Measurements from ENCODE around the gene ATG7.
"Not testable (repeated sequence)": the region's sequence is repeated elsewhere in the genome, so short reads cannot be mapped to it uniquely, and the experiment has no call there.

ATG7 gene

DNA sequence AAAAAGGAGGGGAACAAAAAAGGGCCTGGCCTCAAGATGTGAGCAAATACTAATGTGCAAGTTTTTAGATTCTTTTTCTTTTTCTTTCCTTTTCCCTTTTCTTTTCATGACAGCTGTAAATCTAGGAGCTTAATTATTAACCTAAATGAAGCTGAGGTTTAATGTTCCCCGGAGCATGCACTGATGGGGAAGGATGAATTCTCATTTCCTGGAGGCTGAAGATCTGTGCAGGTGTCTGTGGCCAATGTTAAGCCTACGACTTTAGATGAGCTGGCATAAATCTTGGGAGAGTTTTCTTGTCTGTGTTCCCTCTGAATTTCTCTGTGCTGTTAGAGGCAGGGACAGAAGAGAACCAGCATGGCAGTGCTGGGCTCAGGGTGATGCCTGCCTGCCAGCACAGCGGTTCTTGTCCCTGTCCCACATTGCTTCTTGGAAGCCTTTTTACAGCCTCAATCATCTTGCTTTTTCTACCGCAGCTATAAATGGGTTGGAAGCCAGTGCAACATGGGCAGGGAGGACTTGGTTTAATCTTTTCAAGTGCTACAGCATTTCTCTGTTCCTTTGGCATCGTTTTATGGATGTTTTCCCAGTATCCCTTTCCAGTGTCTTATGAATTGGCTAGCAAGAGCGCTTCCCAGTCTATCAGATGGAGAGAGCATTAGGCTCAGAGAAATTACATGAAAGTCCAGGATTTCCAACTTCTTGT, 119.1 kb downstream of the ATG7 start:
- DNase-seq: no peak

DNA sequence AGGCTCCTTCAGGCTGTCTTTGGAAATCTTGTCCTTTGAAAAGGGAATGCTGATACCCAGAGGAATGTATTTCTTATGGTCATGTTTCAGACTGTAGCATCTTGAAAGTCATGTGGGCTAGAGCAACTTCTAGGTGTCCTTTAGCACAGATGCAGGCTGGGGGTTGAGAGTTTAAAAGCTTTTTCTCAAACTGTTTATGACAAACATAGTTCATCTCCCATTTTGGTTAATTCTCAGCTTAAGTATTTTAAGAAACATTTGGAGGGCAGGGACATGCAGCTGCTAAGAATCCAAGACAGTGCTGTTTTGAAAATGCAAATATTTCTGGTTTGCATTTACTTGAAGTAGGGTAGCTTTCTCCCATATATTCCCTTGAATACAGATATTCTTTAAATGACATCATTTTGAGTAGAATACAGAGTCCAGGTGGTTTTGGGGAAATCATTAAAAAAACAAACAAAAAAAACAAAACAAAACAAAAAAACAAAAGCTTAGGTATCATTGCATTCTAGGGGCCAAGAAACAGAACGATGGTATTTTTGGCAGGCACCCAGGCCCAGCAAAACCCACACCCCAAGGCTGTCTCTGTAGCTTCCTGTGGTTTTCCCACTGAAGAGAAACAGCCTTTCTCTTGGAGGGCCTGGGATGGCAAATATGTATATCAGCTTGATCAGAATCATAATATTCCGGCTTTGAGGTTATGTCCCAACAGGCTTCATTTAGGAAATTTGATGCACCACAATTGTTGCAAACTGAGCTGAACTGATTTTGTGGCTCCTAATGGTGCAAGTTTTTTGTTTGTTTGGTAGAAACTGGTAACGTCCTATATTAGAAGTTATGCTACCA, 120.0 kb downstream of the ATG7 start:
- peak; percentile 89 for DNase-seq

DNA sequence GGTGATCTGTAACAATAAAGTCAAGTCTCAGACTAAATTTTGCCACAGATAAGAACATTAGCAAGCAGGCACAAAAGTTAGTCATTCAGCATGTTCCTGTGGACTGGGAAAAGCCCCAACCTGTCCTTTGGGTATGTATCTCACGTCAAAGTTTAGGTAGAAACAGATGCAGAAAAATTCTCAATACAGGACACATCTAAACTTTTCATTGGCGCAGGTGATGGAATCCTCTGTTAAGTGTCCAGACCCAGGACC, 120.6 kb downstream of the ATG7 start:
- no peak for DNase-seq

GRCh38 chr3:11393401-11393800, 121.2 kb downstream of the ATG7 start:
- no peak for DNase-seq

GRCh38 chr3:11394392-11394791, 122.2 kb downstream of the ATG7 start:
- DNase-seq: no peak

DNA sequence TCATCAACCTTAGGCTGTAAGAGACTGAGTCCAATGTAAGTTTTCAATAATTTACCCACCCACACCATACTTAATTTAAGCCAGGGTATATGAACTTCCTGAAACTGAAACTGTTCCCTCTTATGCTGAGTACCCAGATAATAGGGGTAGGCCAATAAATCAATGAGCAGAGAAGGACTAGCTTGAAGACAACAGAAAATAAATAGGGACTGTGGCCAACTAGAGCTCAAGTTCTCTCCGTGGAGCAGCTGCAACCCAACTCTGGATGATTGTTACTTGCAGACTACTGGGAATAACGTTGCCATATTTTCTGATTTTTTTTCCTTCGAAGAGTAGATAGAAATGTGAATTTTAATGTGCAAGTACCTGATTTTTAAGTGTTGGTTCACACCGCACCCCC, 128.0 kb downstream of the ATG7 start:
- DNase-seq: no peak

- DNase-seq: no peak
These were observed 129.2 kb downstream of the ATG7 start for GRCh38 chr3:11401434-11401833.

- DNase-seq: no peak
These were observed 133.1 kb downstream of the ATG7 start for GRCh38 chr3:11405323-11405722.

GRCh38 chr3:11407644-11408043, 135.4 kb downstream of the ATG7 start:
- no peak for DNase-seq

DNA sequence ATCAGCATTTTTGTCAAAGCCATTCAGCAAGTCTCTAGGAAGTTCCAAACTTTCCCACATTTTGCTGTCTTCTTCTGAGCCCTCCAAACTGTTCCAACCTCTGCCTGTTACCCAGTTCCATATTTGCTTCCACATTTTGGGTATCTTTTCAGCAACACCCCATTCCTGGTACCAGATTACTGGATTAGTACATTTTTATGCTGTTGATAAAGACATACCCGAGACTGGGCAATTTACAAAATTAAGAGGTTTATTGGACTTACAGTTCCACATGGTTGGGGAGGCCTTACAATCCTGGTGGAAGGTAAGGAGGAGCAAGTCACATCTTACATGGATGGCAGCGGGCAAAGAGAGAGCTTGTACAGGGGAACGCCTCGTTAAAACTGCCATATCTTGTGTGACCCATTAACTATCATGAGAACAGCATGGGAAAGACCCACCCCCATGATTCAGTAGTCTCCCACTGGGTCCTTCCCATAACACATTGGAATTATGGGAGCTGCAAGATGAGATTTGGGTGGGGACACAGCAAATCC, 136.2 kb downstream of the ATG7 start:
- DNase-seq: not testable (repeated sequence)

DNA sequence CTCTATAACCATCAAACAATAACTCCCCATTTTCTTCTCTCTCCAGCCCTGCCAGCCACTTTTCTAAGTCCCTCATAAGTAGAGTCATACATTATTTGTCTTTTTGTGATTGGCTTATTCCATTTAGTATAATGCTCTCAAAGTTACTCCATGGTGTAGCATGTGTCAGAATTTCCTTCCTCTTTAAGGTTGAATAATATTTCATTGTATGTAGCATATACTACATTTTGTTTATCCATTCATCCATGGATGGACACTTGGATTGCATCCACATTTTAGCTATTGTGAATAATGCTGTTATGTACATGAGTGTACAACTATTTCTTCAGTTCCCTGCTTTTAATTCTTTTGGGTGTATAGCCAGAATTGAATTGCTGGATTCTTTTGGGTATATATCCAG, 138.4 kb downstream of the ATG7 start:
- DNase-seq: no peak

DNA sequence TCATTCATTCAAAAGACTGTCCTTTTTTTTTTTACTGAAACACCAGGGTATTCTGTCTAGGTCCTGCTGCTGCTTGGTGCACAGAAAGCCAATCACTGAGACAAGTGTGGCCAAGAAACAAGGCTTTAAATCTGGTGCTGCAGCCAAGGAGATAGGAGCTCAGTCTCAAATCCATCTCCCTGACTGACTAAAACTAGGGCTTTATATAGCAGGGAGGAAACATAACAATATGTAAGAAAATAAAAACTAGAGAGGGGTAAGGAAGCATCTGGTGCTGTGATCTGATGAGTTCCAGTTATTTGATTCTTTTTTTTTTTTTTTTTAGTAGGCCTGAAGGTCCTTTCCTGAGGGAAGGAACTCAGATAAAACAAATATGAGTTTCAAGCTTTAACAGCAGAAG, 139.8 kb downstream of the ATG7 start:
- no peak for DNase-seq

- no peak for DNase-seq
These were observed 140.9 kb downstream of the ATG7 start for GRCh38 chr3:11413071-11413470.

- no peak for DNase-seq
These were observed 142.9 kb downstream of the ATG7 start for GRCh38 chr3:11415099-11415498.

DNA sequence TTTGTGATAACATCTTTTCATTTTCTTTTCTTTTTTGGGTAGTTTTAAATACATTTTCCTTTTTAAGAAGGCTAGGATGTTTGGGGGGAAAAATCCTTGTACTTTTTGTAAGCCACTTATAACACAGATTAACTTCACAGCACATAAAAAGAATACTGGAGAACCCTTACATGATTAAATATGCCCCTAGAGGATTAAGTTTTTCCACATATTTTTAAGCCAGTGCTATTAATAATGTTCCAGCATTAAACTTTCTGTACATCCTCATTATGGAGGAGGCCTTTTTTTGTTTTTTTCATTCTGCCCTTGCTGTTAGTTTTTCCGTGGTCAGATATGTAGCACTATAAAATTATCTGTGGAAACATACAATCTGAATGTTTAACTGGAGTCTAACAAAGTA, 147.9 kb downstream of the ATG7 start:
- DNase-seq: no peak

- DNase-seq: no peak
These were observed 150.1 kb downstream of the ATG7 start for GRCh38 chr3:11422291-11422690.

GRCh38 chr3:11423868-11424267, 151.7 kb downstream of the ATG7 start:
- no peak for DNase-seq

DNA sequence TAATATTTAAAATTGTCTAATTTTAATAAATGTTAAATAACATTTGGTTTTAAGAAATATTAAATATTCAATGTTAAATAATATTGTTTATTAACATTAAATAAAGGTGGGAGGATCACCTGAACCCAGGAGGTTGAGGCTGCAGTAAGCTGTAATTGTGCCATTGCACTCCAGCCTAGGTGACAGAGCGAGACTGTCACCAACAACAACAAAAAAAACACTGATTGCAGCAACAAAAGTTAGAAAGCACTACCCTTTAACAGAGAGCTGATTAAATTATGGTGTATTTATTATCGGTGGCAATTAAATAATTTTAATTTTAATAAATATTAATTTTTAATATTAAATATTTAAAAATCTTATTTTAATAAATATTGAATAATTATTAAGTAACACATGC, 152.1 kb downstream of the ATG7 start:
- no peak for DNase-seq

GRCh38 chr3:11430207-11430606, 158.0 kb downstream of the ATG7 start:
- no peak for DNase-seq

DNA sequence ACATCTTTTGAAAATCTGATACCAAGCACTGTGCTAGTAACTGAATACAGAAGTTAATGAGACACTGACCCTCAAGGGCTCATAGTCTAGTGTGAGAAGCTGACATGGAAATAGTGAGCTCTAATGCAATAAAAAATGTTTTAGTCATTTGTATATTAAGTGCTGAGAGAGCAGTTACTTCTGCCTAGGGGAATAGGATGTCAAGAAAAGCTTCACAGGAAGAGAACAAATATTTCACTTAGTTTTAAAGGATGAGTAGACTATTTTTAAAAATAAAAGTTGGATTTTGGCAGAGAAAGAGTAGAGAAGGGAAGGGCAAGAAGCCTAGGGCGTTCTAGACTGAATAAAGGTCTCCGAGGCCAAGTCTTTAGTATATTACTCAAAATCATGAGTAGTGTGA, 158.4 kb downstream of the ATG7 start:
- no peak for DNase-seq

GRCh38 chr3:11431319-11431718, 159.1 kb downstream of the ATG7 start:
- DNase-seq: no peak

- DNase-seq: peak; percentile 89
These were observed 161.9 kb downstream of the ATG7 start for GRCh38 chr3:11434017-11434526.

GRCh38 chr3:11434563-11435096, 162.4 kb downstream of the ATG7 start:
- no peak for DNase-seq

Data from fibroblast of skin of scalp (primary cell).